Esophagus muscularis mucosa (tissue), 4 donors: ENCODE data around the gene BAD. TPM values are rescaled to one million over a fixed set of nuclear protein-coding genes. Genes with fewer than 3 reads are reported as not detected.
A peak's percentile ranks its signal among the peaks of the same experiment; 100 is the strongest.

Source experiments
- DNase-seq: peaks from one replicate; pipeline ENCODE4 v3.0.0-alpha.2; 2017; ENCODE audit errors: extremely low spot score
- H3K27ac ChIP-seq, 4 donors: fragments of 200-600 bp; sonication (generic); replicated peaks in 1 of 4; 1 replicate in 3 of 4; 2 replicates in 1 of 4; pipeline ENCODE4 v1.5.1; 2016 to 2019; ENCODE audit warnings: mild to moderate bottlenecking in 1 of 4
- H3K27me3 ChIP-seq, 4 donors: fragments of 200-600 bp; sonication (generic); one replicate each; pipeline versions ENCODE4 v1.5.1 to v1.6.0; 2016 to 2019
- H3K36me3 ChIP-seq, 4 donors: fragments of 200-600 bp; sonication (generic); one replicate each; pipeline ENCODE4 v1.5.1; 2016 to 2019
- H3K4me1 ChIP-seq, 4 donors: fragments of 200-600 bp; sonication (generic); one replicate each; pipeline ENCODE4 v1.5.1; 2016 to 2019
- H3K4me3 ChIP-seq, 4 donors: fragments of 200-600 bp; sonication (generic); 1 replicate in 2 of 4; 2 replicates in 2 of 4; pipeline ENCODE4 v1.5.1; 2016 to 2019; ENCODE audit warnings: mild to moderate bottlenecking in 4 of 4, moderate library complexity in 1 of 4
- H3K9me3 ChIP-seq, 4 donors: fragments of 200-600 bp; sonication (generic); 1 replicate in 3 of 4; 2 replicates in 1 of 4; pipeline ENCODE4 v1.5.1; 2016 to 2019
- EP300 ChIP-seq: sonication (generic); formaldehyde crosslinking; IDR thresholded peaks from one replicate; pipeline ENCODE4 v1.6.1; 2017; ENCODE audit warnings: antibody characterized with exemption
- POLR2A ChIP-seq: fragments of 450-650 bp; IDR thresholded peaks from one replicate; pipeline ENCODE4 v1.6.1; 2017; ENCODE audit warnings: antibody characterized with exemption, moderate library complexity, mild to moderate bottlenecking, low read depth
- POLR2AphosphoS5 ChIP-seq, 2 donors: sonication (generic); formaldehyde crosslinking; IDR thresholded peaks; one replicate each; pipeline ENCODE4 v1.6.1; 2017; ENCODE audit warnings: antibody characterized with exemption in 2 of 2
- WGBS: methylation state at CpG from one replicate; pipeline ENCODE4 v1.1.5; 2018; 5-methylcytosine and 5-hydroxymethylcytosine counted together
- intact Hi-C: fragments of 100-400 bp; cut with DNase I; formaldehyde crosslinking; loops from one replicate; pipeline ENCODE4 v1.15.1; 2023
- total RNA-seq, 4 donors: library from RNA; depleted of rRNA; stranded (reverse); fragments of >200 nt; gene quantifications; one replicate each; pipeline versions ENCODE4 v1.1.0 to v1.2.1, GENCODE V29; 2016
- TF ChIP-seq, protein P1 (sequence below), 3 experiments: fragments of 200-600 bp in 2 of 3; fragments of 450-650 bp in 1 of 3; sonication (generic) in 2 of 3; IDR thresholded peaks; one replicate each; pipeline ENCODE4 v1.5.1; 2017 to 2019; ENCODE audit warnings: antibody characterized with exemption in 3 of 3, mild to moderate bottlenecking in 2 of 3, moderate library complexity in 1 of 3

The BAD gene
- total RNA-seq, 4 donors from 2014 or later = 99.3 to 138 (median 122) TPM

DNA sequence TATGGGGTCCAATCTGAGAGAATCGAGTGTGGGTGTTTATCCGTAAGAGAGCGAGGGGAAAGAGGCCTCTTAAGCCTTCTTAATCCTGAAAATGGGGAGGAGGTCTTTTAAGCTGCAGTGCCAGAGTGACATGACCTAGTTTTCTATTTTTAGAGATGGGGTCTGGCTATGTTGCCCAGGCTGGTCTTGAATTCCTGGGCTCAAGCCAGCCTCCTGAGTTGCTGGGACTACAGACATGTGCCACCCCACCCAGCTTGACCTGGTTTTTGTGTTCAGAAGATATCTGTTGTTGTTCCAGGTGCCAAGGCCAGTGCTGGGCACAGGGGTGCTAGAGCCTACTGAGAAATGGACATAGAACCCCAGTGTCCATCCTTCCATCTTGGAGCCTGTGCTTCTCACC is 1.4 kb downstream of the BAD start:
- WGBS = 87% methylated on average over 3 of the region's 3 CpGs
- H3K27me3 ChIP-seq = no peaks in the 10 kb centered on the region
- peaks cover 29 to 55% (median 45%) of the 10 kb centered on the region in 4 donors for H3K4me1 ChIP-seq
- H3K9me3 ChIP-seq = no peaks in the 10 kb centered on the region
- intact Hi-C loops = no loop called here
- H3K4me3 ChIP-seq = peak overlapping the region in 1 of 4 donors; percentile 82
- H3K36me3 ChIP-seq = peaks cover 0 to 43% (median 29%) of the 10 kb centered on the region in 4 donors
- TF ChIP-seq, protein P1, sequence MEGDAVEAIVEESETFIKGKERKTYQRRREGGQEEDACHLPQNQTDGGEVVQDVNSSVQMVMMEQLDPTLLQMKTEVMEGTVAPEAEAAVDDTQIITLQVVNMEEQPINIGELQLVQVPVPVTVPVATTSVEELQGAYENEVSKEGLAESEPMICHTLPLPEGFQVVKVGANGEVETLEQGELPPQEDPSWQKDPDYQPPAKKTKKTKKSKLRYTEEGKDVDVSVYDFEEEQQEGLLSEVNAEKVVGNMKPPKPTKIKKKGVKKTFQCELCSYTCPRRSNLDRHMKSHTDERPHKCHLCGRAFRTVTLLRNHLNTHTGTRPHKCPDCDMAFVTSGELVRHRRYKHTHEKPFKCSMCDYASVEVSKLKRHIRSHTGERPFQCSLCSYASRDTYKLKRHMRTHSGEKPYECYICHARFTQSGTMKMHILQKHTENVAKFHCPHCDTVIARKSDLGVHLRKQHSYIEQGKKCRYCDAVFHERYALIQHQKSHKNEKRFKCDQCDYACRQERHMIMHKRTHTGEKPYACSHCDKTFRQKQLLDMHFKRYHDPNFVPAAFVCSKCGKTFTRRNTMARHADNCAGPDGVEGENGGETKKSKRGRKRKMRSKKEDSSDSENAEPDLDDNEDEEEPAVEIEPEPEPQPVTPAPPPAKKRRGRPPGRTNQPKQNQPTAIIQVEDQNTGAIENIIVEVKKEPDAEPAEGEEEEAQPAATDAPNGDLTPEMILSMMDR (IDR thresholded peaks at IDR 0.05) = no peak
- TF ChIP-seq POLR2AphosphoS5 (IDR thresholded peaks at IDR 0.05) (no peak), EP300 (no peak), POLR2A (no peak)
- DNase-seq = no peak
- peak overlapping the region in 1 of 4 donors; percentile 85 for H3K27ac ChIP-seq

GRCh38 chr11:64281957-64282770 is 2.3 kb downstream of the BAD start:
- TF ChIP-seq EP300 (no peak), POLR2A (no peak), POLR2AphosphoS5 (IDR thresholded peaks at IDR 0.05) (no peak)
- TF ChIP-seq, protein P1 (IDR thresholded peaks at IDR 0.05) = no peak
- Histone ChIP-seq H3K27me3 (no peaks in the 10 kb centered on the region), H3K9me3 (no peaks in the 10 kb centered on the region), H3K4me3 (no peak overlapping the region), H3K36me3 (peaks cover 4 to 48% (median 33%) of the 10 kb centered on the region in 4 donors), H3K4me1 (peaks cover 29 to 47% (median 42%) of the 10 kb centered on the region in 4 donors), H3K27ac (no peak overlapping the region)
- intact Hi-C loops = no loop called here
- no peak for DNase-seq
- WGBS = 92% methylated on average over 22 of the region's 22 CpGs

- no peak for DNase-seq
- Histone ChIP-seq H3K4me1 (peaks cover 18 to 25% (median 22%) of the 10 kb centered on the region in 4 donors), H3K27ac (no peak overlapping the region), H3K27me3 (no peaks in the 10 kb centered on the region), H3K9me3 (no peaks in the 10 kb centered on the region), H3K4me3 (no peak overlapping the region), H3K36me3 (peaks cover 4 to 72% (median 51%) of the 10 kb centered on the region in 4 donors)
- TF ChIP-seq, protein P1 (IDR thresholded peaks at IDR 0.05) = no peak
- TF ChIP-seq POLR2A (no peak), EP300 (no peak), POLR2AphosphoS5 (IDR thresholded peaks at IDR 0.05) (no peak)
- intact Hi-C loops = no loop called here
- WGBS = 82% methylated on average over 8 of the region's 8 CpGs
These were observed 5.8 kb downstream of the BAD start for GRCh38 chr11:64278576-64279190.

- peaks cover 4 to 60% (median 45%) of the 10 kb centered on the region in 4 donors for H3K36me3 ChIP-seq
- H3K27me3 ChIP-seq = no peaks in the 10 kb centered on the region
- 81% methylated on average over 17 of the region's 17 CpGs for WGBS
- no peaks in the 10 kb centered on the region for H3K9me3 ChIP-seq
- H3K4me3 ChIP-seq = no peak overlapping the region
- H3K4me1 ChIP-seq = peaks cover 7 to 18% (median 14%) of the 10 kb centered on the region in 4 donors
- no peak overlapping the region for H3K27ac ChIP-seq
- DNase-seq = no peak
- intact Hi-C loops = no loop called here
- TF ChIP-seq EP300 (no peak), POLR2A (no peak), POLR2AphosphoS5 (IDR thresholded peaks at IDR 0.05) (no peak)
- TF ChIP-seq, protein P1 (IDR thresholded peaks at IDR 0.05) = no peak
These were observed 7.6 kb downstream of the BAD start for GRCh38 chr11:64276653-64277431.
